ENCODE measurements around the gene GORAB. TPM values are rescaled to one million over a fixed set of nuclear protein-coding genes. Genes with fewer than 3 reads are reported as not detected.

The GORAB gene
- total and polyA plus RNA-seq, 9 of the 15 experiments (the other 6 are each of a cell fraction or from before 2014, with no cell fraction given): 4.4 to 12.9 (median 8.9) TPM

DNA sequence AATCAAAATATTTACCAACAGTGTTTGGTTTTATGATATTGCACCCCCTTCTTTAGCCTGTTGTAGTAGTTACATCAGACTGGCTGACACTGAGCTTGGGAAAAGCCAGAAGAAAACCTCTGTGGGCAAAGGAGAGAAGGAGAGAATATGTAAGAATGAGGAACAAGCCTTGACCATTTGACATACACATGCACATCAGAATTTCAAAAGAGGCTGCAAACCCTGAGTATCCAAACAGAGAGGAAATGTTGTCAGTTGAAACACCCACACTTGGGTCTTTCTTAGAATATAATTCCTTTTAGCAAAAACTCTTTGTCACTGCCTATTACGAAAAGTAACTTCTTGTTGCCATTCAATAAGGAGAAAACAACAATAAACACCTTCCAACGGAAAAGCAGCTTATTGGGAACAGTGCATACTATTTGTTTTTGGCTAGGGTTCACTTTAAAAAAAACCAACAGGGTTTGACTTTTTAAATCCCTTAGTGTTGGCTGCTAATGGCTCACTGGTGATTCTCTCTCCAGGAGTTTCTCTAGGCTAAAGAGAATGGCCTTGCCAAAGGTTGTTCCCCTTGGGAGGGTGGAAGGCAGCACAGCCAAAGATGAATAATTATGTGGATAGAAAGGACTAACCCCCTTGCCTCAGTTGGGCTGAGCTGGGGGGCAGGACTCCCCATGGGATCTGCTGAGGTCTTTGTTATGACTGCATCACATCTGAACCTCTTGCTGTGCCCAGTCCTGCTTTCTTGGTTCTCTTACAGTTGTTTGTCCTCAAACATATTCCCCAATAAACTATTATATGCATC is 48.9 kb downstream of the GORAB start:
- intact Hi-C loops (cut with micrococcal nuclease) (no loop called here), in situ Hi-C loops (cut with MboI) (no loop called here)
- no TSS peak for BruUV-seq (replicated peaks)
- no peaks in the 10 kb centered on the region for H4K20me1 ChIP-seq (replicated peaks; ENCODE audit: control insufficient read depth, insufficient read depth, low read length)
- no peak for TF ChIP-seq ZNF766 (CRISPR knock-in tag; conservative IDR thresholded peaks at IDR 0.05)
- TF ChIP-seq ZNF668 (CRISPR knock-in tag; IDR thresholded peaks at IDR 0.05): no peak
- TF ChIP-seq, protein P1, sequence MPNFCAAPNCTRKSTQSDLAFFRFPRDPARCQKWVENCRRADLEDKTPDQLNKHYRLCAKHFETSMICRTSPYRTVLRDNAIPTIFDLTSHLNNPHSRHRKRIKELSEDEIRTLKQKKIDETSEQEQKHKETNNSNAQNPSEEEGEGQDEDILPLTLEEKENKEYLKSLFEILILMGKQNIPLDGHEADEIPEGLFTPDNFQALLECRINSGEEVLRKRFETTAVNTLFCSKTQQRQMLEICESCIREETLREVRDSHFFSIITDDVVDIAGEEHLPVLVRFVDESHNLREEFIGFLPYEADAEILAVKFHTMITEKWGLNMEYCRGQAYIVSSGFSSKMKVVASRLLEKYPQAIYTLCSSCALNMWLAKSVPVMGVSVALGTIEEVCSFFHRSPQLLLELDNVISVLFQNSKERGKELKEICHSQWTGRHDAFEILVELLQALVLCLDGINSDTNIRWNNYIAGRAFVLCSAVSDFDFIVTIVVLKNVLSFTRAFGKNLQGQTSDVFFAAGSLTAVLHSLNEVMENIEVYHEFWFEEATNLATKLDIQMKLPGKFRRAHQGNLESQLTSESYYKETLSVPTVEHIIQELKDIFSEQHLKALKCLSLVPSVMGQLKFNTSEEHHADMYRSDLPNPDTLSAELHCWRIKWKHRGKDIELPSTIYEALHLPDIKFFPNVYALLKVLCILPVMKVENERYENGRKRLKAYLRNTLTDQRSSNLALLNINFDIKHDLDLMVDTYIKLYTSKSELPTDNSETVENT (CRISPR knock-in tag; IDR thresholded peaks at IDR 0.05): no peak
- no peak for TF ChIP-seq SMC3 (conservative IDR thresholded peaks at IDR 0.05; ENCODE audit: insufficient read depth, low read depth, low read length)
- no peak for TF ChIP-seq CBFB (CRISPR knock-in tag; IDR thresholded peaks at IDR 0.05)
- no peak for TF ChIP-seq WHSC1 (IDR thresholded peaks at IDR 0.05; ENCODE audit: low read length)
- TF ChIP-seq TCF7L2 (IDR thresholded peaks at IDR 0.05; ENCODE audit: low read depth, low read length): no peak
- TF ChIP-seq, protein P2, sequence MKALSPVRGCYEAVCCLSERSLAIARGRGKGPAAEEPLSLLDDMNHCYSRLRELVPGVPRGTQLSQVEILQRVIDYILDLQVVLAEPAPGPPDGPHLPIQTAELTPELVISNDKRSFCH (CRISPR knock-in tag; IDR thresholded peaks at IDR 0.05): no peak
- TF ChIP-seq, protein P2 (tag; IDR thresholded peaks at IDR 0.05): no peak
- no peak for TF ChIP-seq CBFA2T3 (IDR thresholded peaks at IDR 0.05)
- TF ChIP-seq ZNF408 (CRISPR knock-in tag; IDR thresholded peaks at IDR 0.05; ENCODE audit: low read depth): no peak
- TF ChIP-seq ETV6 (IDR thresholded peaks at IDR 0.05; ENCODE audit: borderline replicate concordance in 1 of 2, low read depth in 2 of 2, low read length in 1 of 2): no peak
- TF ChIP-seq ETV6 (CRISPR knock-in tag; IDR thresholded peaks at IDR 0.05; ENCODE audit: borderline replicate concordance): no peak
- TF ChIP-seq EWSR1 (IDR thresholded peaks at IDR 0.05; ENCODE audit: borderline replicate concordance, low read depth, partially characterized antibody): no peak
- TF ChIP-seq BRF1 (IDR thresholded peaks at IDR 0.05; ENCODE audit: borderline replicate concordance, extremely low read depth, insufficient read length): no peak
- TF ChIP-seq, protein P3, sequence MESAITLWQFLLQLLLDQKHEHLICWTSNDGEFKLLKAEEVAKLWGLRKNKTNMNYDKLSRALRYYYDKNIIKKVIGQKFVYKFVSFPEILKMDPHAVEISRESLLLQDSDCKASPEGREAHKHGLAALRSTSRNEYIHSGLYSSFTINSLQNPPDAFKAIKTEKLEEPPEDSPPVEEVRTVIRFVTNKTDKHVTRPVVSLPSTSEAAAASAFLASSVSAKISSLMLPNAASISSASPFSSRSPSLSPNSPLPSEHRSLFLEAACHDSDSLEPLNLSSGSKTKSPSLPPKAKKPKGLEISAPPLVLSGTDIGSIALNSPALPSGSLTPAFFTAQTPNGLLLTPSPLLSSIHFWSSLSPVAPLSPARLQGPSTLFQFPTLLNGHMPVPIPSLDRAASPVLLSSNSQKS (CRISPR knock-in tag; IDR thresholded peaks at IDR 0.05): no peak
- TF ChIP-seq SRSF9 (IDR thresholded peaks at IDR 0.05; ENCODE audit: borderline replicate concordance, low read depth, low read length): no peak
- no peak overlapping the region for H3K27ac ChIP-seq (ENCODE audit: extremely low read depth, low read depth, low read length)
- ATAC-seq: no peak
- H3K9me1 ChIP-seq (ENCODE audit: control insufficient read depth, insufficient read depth, low read length): no peaks in the 10 kb centered on the region
- H3K4me1 ChIP-seq (replicated peaks in 1 of 2; ENCODE audit: control insufficient read depth in 2 of 2, insufficient read depth in 2 of 2, low read length in 2 of 2): no peaks in the 10 kb centered on the region
- no peak overlapping the region for H3K4me2 ChIP-seq (ENCODE audit: insufficient read depth, low read length)
- no peak overlapping the region for H2AFZ ChIP-seq (ENCODE audit: low read depth, low read length)
- H3K79me2 ChIP-seq (ENCODE audit: control insufficient read depth, insufficient read depth, low read length): no peaks in the 10 kb centered on the region
- FAIRE-seq: no peak
- H3K36me3 ChIP-seq (ENCODE audit: control insufficient read depth, insufficient read depth, low read length): no peaks in the 10 kb centered on the region
- no peak for DNase-seq (ENCODE audit: extremely low read depth in 1 of 4, low spot score in 3 of 4)
- 3% methylated on average over 2 of the region's 2 CpGs for WGBS (ENCODE audit: insufficient coverage, low coverage, missing lambda C conversion rate)
- H3K9ac ChIP-seq (ENCODE audit: insufficient read depth in 1 of 2, low read depth in 2 of 2, low read length in 2 of 2): no peak overlapping the region
- ChIA-PET CTCF (ENCODE audit: low intra/inter-chr PET ratio) (no interaction called here), POLR2A (interaction anchor here (0.7 kb wide), 1 partner anchor 724 kb away, joined by 3 read pairs; no protein-coding TSS in a partner anchor)
- no peak overlapping the region for H3K4me3 ChIP-seq
- H3K9me3 ChIP-seq (replicated peaks; ENCODE audit: control insufficient read depth, insufficient read depth, low read depth, low read length): no peaks in the 10 kb centered on the region
- no peaks in the 10 kb centered on the region for H3K27me3 ChIP-seq (ENCODE audit: control insufficient read depth in 2 of 2, insufficient read depth in 2 of 2, low read length in 2 of 2)

Data from K562 (cell line).